Mucosa of descending colon (tissue), 3 donors: ENCODE results near the gene LEAP2. TPM values are rescaled to one million over a fixed set of nuclear protein-coding genes. Genes with fewer than 3 reads are reported as not detected.

Experiments
- ATAC-seq: fragments of 200-7000 bp; cut with Tn5 transposase; one replicate; pipeline ENCODE4 v1.9.1; 2020; ENCODE audit warnings: mild to moderate bottlenecking, moderate library complexity
- DNase-seq, 3 donors: peaks; one replicate each; pipeline ENCODE4 v3.0.0-alpha.2; 2020
- H3K36me3 ChIP-seq: fragments of 200-600 bp; one replicate; pipeline ENCODE4 v1.8.0; 2021; ENCODE audit warnings: low read depth, mild to moderate bottlenecking
- H3K4me1 ChIP-seq: fragments of 200-600 bp; one replicate; pipeline ENCODE4 v1.8.0; 2021; ENCODE audit warnings: low read depth, mild to moderate bottlenecking
- H3K4me3 ChIP-seq: fragments of 200-600 bp; one replicate; pipeline ENCODE4 v1.8.0; 2021; ENCODE audit warnings: mild to moderate bottlenecking
- H3K9me3 ChIP-seq: fragments of 200-600 bp; one replicate; pipeline ENCODE4 v1.8.0; 2021; ENCODE audit warnings: mild to moderate bottlenecking
- intact Hi-C, 2 donors: fragments of 100-400 bp; cut with DNase I in 1 of 2; cut with micrococcal nuclease in 1 of 2; formaldehyde crosslinking; loops; one replicate each; pipeline versions ENCODE4 v1.11.0 to v1.11.1; 2022; cut with DNase I, micrococcal nuclease
- total RNA-seq, 3 donors: library from RNA; stranded (reverse); fragmentation: NEBNext Ultra II Directional in 2 of 3; extraction: Animal tissue kit (Norgen Biotek cat#: 25700) in 2 of 3; gene quantifications; one replicate each; pipeline versions ENCODE4 v1.2.1 to v1.2.4, GENCODE V29; 2021 to 2023
- TF ChIP-seq, protein P1 (sequence below): fragments of 200-600 bp; IDR thresholded peaks from one replicate; pipeline ENCODE4 v1.8.0; 2022; ENCODE audit warnings: antibody characterized with exemption, mild to moderate bottlenecking
- donor health status: DM: no; HTN: no; CAD: no; lungs with moderate emphysema.
- donor health status: DM: no; HTN: no; CAD: no.
- donor health status: DM: no; HTN: yes; CAD: no.

The LEAP2 gene
- total RNA-seq, 3 donors from 2014 or later = 2.9 to 9.9 (median 3.8) TPM

- DNase-seq = no peak
- H3K36me3 ChIP-seq = no peaks in the 10 kb centered on the region
- H3K9me3 ChIP-seq = no peaks in the 10 kb centered on the region
- ATAC-seq = no peak
- intact Hi-C loops = loop anchor here in 1 of 2 donors (2.0 kb wide), 1 partner anchor 39 kb away; the partner anchor contains the start of genes GDF9 and UQCRQ
- no peak overlapping the region for H3K4me3 ChIP-seq
- peaks cover 11% of the 10 kb centered on the region for H3K4me1 ChIP-seq
- TF ChIP-seq, protein P1, sequence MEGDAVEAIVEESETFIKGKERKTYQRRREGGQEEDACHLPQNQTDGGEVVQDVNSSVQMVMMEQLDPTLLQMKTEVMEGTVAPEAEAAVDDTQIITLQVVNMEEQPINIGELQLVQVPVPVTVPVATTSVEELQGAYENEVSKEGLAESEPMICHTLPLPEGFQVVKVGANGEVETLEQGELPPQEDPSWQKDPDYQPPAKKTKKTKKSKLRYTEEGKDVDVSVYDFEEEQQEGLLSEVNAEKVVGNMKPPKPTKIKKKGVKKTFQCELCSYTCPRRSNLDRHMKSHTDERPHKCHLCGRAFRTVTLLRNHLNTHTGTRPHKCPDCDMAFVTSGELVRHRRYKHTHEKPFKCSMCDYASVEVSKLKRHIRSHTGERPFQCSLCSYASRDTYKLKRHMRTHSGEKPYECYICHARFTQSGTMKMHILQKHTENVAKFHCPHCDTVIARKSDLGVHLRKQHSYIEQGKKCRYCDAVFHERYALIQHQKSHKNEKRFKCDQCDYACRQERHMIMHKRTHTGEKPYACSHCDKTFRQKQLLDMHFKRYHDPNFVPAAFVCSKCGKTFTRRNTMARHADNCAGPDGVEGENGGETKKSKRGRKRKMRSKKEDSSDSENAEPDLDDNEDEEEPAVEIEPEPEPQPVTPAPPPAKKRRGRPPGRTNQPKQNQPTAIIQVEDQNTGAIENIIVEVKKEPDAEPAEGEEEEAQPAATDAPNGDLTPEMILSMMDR = no peak
Measured at GRCh38 chr5:132827943-132828673, 45.4 kb upstream of the LEAP2 start.

GRCh38 chr5:132828846-132829494, 44.5 kb upstream of the LEAP2 start:
- no peak overlapping the region for H3K4me3 ChIP-seq
- ATAC-seq = no peak
- intact Hi-C loops = loop anchor here in 1 of 2 donors (2.0 kb wide), 1 partner anchor 38 kb away; the partner anchor contains the start of genes GDF9 and UQCRQ
- peaks cover 11% of the 10 kb centered on the region for H3K4me1 ChIP-seq
- H3K9me3 ChIP-seq = no peaks in the 10 kb centered on the region
- DNase-seq = peak in 1 of 3 donors; percentile 56
- TF ChIP-seq, protein P1 = no peak
- no peaks in the 10 kb centered on the region for H3K36me3 ChIP-seq

DNA sequence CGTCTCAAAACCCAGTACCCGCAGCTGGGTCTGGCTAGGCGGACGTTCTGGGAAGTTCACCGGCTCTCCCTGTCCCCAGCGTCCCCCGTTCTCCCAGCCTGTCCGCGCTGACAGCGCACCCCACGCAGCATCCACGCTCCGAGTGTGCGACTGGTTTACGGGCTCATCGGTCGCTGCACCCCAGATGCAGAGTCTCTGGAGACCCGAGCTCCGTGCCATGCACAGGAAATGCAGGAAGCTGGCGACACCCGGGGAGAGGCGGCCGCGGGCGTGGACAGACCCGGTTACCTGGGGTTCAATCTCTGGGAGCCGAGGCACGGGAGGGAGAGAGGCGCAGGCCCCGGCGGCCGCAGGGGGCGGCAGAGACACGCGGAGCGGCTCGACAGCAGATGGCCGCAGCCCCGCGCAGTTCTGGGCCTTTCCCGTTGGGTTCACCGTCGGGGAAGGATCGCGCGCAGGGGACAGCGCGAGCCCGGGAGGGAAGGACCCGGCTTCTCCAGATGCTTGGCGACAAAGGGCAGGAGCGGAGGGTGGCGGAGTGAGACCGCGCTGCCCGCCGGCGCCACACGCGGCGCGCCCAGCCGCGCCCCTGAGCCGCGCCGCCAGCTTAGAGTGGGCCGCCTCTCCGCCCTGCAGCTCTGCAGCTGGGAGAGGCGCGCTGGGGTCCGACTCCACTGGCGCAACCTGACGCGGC, 43.6 kb upstream of the LEAP2 start:
- Histone ChIP-seq H3K9me3 (no peaks in the 10 kb centered on the region), H3K4me1 (peaks cover 11% of the 10 kb centered on the region), H3K36me3 (no peaks in the 10 kb centered on the region), H3K4me3 (peak overlapping the region; percentile 63)
- peak; percentile 87 for ATAC-seq
- peak; percentile 87 to 92 (median 89) for DNase-seq
- intact Hi-C loops = loop anchor here in 1 of 2 donors (2.0 kb wide), 1 partner anchor 37 kb away; the partner anchor contains the start of genes GDF9 and UQCRQ
- TF ChIP-seq, protein P1 = peak; percentile 89

GRCh38 chr5:132830436-132831094, 42.9 kb upstream of the LEAP2 start, which contains the start of gene SHROOM1:
TSS of gene SHROOM1 (minus strand) at chr5:132830647. CDS start at chr5:132826140, 4,507 bp downstream.
- Histone ChIP-seq H3K4me1 (peaks cover 11% of the 10 kb centered on the region), H3K9me3 (no peaks in the 10 kb centered on the region), H3K4me3 (peak within 1 kb of the TSS; percentile 63), H3K36me3 (no peaks in the 10 kb centered on the region)
- intact Hi-C loops = no loop called here
- TF ChIP-seq, protein P1 = no peak
- DNase-seq (peak; percentile 79 to 89 (median 83)), ATAC-seq (peak; percentile 85)
